GM23248 (cell line): ENCODE measurements around the gene NR1D2.

Experiments
- EZH2 ChIP-seq: fragments of 200-600 bp; sonication (generic); IDR thresholded peaks from 2 replicates; pipeline ENCODE4 v1.6.1; 2018; ENCODE audit warnings: antibody characterized with exemption, mild to moderate bottlenecking; ENCODE audit not compliant: insufficient read depth, poor library complexity, severe bottlenecking
- EZH2phosphoT487 ChIP-seq: fragments of 200-600 bp; sonication (generic); IDR thresholded peaks from 2 replicates; pipeline ENCODE4 v1.6.1; 2018; ENCODE audit warnings: antibody characterized with exemption, moderate library complexity, mild to moderate bottlenecking, low read depth; ENCODE audit not compliant: insufficient read depth

DNA sequence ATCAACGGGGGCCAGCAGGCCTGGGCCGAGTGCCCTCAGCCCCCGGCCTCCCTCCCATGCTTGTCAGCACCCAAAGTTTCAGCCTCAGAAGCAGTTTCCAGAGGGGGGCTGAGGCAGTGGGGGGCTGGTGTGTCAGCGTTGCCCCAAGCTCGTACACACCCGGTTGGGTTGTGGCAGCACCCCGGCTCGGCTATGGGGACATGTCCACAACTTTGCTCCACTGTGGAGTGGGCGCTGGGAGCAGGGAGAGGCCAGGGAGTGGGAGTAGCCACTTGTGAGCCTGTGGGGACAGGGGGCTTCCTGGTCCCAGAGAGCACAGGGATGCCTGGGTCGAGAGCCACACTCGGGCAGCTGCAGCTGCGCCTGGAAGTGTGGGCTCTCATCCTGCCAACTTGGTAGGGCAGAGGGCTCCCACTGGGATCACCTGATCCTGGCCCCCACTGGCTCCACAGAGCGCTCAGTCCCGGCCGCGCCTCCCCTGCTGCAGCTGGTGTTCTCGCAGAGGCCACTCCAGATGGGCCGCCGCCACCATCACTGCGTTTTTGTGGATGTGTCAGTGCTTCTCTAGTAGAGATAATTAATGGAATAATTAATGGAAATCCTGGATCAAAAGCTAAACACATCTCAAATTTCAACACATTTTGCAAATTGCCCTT is 75.1 kb downstream of the NR1D2 start:
- TF ChIP-seq EZH2phosphoT487 (no peak), EZH2 (no peak)
